ENCODE measurements around the gene DCST1.

DNA sequence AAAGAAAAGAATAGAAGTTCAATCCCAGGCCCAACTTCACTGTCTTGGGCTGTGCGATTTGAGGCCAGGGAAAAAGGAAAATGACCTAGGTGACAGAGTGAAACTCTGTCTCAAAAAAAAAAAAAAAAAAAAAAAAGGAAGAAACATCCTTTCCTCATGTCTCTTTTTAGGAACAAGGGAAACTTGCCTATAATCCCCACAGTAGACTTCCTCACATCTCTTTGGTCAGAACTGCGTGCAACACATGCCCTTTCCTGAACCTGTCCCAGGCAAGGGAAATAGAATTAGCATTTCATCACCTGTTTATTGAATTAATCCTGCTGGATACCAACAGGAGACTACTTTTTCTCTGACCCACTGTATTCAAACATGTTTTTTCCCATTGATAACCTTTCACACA is 2.3 kb downstream of the DCST1 start:
- no peak for TF ChIP-seq EZH2 (IDR thresholded peaks at IDR 0.05; ENCODE audit: low read length, missing control alignments)
- TF ChIP-seq, protein P1, sequence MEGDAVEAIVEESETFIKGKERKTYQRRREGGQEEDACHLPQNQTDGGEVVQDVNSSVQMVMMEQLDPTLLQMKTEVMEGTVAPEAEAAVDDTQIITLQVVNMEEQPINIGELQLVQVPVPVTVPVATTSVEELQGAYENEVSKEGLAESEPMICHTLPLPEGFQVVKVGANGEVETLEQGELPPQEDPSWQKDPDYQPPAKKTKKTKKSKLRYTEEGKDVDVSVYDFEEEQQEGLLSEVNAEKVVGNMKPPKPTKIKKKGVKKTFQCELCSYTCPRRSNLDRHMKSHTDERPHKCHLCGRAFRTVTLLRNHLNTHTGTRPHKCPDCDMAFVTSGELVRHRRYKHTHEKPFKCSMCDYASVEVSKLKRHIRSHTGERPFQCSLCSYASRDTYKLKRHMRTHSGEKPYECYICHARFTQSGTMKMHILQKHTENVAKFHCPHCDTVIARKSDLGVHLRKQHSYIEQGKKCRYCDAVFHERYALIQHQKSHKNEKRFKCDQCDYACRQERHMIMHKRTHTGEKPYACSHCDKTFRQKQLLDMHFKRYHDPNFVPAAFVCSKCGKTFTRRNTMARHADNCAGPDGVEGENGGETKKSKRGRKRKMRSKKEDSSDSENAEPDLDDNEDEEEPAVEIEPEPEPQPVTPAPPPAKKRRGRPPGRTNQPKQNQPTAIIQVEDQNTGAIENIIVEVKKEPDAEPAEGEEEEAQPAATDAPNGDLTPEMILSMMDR (conservative IDR thresholded peaks at IDR 0.05 in 1 of 2, IDR thresholded peaks at IDR 0.05 in 1 of 2; ENCODE audit: low read depth in 1 of 2, low read length in 2 of 2) = no peak
